NCI-H1930 (cell line): Measurements from ENCODE around the gene SCRG1.

Experiments
- DNase-seq, 2 experiments: peaks; one replicate each; lab custom pipeline; 2025; lab: John Stamatoyannopoulos, UW

Gene SCRG1

GRCh38 chr4:173398779-173399415, at the start of gene SCRG1:
SCRG1 (minus strand) TSS chr4:173399116; CDS start chr4:173391414, 7,702 bp downstream.
- DNase-seq, result no peak

DNA sequence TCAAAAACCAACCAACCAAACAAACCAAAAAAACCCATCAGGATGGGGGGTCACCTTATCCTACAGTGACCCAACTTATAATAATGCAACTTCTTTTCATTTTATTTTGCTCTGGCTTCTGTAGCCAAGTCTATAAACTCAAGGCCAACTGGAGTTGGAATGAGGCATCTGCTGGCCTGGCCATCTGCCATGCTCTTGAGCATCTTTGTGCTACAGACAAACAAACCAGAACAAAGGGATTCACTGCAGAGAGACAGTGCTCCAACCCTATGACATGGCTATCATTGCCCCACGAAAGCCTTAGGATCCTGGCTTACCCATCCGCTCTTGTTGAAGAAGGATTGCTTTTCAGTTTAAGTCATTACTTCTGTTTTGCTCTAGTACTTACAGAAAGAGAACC, 49.2 kb upstream of the SCRG1 start:
- DNase-seq, result peak; percentile 58 to 69

DNA sequence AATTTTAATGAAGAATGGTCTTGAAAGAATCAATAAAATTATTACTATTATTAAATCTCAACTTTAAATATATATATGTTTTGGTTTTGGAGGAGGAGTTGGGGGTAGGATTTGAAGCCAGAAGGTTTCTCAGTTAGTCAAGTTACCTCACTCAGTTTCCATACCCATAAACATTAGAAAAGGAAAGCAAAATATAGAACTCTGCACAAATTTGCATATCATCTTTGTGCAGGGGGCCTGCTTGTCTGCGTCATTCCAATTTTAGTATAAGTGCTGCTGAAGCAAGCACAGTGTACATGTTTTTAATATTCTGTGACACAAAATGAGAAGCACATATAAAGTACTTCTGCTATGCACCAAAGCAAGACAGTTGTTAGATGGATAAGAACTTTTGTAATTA, 47.5 kb upstream of the SCRG1 start:
- no peak for DNase-seq

GRCh38 chr4:173443121-173443520, 44.2 kb upstream of the SCRG1 start:
- DNase-seq, result no peak

DNA sequence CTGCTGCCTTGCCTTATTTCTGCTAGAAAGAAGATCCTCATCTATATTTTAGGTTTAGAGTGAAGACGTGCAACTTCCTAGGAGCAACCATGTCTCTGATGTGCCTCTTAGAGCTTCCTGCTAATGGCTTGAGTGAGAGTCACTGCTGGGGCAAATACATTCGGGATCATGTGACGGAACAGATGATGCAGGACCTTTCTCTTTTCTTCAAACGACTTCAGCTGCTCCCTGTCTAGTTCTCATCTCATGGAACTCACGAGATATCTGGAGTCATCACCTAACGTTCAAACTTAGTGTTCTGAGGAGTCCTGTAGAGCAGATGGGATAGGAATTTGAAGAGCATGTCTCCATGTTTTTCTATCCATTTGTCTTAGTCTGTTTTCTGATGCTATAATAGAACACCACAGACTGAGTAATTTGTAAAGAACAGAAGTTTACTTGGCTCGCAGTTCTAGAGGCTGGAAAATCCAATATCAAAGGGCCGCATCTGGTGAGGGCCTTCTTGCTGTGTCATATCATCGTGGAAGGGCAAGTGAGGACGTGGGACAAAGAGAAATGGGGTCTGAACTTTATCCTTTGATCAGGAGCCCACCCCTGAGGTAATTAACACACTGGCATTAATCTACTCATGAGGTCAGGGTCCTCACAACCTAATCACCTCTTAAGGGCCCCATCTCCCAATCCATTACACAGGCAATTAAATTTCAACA, 43.5 kb upstream of the SCRG1 start:
- no peak for DNase-seq

DNA sequence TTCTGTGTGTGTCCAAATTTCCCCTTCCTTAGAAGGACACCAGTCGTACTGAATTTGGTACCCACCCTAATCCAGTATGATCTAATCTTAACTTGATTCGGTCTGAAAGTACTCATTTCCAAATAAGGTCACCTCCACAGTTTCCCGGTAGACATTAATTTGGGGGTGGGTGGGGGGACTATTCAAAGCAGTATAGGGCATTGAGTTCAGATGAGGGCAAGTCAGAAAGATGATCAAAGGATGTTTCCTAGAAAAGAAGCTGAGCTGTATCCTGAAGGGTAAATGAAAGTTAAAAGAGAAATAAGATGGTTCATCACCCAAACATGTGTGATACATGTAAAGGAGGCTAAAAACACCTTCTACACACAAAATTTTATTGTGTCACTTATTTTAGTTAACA, 42.0 kb upstream of the SCRG1 start:
- DNase-seq, result no peak

DNA sequence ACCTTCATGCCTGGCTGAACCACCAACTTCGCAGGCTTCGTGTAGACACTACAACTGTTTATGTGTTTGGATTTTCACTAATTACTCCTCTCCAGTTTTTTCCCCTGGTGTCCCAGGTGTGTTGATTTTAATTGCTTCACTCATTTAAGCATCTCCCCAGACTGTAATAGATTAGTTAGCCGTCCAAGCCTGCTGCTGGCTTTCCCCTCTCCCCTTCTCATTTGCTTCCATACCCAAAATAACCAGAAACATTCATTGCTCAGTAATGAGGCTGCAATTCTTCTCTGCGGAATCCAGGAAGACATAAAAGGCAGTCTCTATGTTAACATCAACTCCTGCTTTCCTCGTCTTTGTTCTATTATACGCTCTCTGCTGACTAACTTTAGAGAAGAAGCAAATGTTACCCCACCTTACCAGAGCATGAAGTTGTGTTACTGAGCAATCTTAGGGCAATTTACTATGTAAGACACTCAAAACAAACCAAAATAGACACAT, 37.9 kb upstream of the SCRG1 start:
- DNase-seq, result peak; percentile 27 to 67

DNA sequence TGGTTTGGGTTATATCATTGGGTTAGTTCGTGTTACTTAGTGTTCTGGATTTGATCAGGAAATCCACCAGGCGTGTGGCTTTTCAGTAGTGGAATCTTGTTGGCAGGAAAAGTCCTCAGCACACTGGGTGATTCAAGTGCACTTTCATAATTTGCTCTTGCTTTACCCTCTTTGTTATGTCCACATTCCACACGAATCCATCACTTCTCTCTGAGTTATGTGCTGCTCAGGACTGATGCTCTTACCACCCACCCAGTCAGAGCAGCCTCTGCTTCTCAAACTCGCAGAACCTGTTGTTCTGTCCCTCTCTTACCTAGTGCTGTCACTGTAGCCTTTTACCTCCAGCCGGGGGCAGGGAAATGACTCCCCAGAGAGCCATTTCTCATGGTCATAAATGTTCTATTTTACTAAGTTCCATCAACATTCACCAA, 37.2 kb upstream of the SCRG1 start:
- DNase-seq, result peak; percentile 36 to 66

DNA sequence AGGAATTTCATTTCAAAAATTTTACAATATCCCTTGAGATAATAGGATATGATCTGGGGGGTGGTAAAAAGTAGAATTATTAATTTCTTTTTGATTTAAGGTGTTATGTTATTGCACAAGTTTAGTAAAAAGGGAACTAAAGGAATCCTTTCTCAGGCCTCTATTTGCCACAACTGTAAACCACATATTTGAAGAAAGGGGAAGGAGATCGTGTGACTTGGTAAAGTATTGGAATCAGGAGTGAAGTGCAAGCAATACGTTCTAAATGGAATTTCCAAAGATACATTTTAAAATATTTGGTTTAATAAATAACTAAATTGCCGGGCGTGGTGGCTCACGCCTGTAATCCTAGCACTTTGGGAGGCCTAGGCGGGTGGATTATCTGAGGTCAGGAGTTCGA, 35.3 kb upstream of the SCRG1 start:
- no peak for DNase-seq

DNA sequence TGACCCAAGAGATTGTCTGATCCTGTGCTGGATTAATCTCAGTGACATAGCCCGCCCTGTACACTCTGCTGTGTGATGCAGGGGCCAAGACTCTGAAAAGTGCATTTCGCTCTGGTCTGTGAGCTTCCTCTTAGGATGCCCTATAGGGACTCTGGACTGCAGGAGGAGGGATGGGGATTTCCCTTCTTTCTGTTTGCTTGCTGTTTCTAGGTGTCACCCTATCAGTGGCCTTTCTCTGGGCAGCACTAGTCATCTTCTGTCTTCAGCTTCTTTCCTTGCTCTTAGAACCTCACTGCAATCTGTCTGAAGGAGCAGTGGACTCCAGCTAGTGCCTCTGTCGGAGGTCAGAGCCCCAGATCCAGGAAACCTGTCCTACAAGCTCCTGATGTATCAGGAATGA, 34.5 kb upstream of the SCRG1 start:
- DNase-seq, result no peak

DNA sequence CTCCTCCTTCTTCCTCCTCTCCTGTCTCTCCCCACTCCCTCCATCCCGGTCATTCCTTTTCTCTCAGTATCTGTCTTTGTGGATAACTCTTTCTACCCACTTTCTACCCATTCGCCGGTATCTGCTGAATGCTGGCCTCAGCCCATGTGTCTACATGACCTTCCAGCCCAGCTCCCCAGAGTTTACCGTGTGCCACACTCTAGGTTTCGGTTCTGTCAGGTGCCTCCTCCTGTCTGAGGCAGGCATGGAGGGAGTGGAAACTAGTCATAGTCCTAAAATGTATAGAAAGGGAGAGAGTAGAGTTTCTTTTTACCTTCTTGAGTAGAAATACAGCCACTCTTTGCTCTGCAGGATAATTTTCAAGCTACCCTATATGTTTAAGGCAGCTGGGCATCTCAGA, 33.5 kb upstream of the SCRG1 start:
- no peak for DNase-seq

- no peak for DNase-seq
Measured at GRCh38 chr4:173426064-173426463, 27.1 kb upstream of the SCRG1 start.

GRCh38 chr4:173424899-173425805, 26.2 kb upstream of the SCRG1 start:
- no peak for DNase-seq

GRCh38 chr4:173420801-173421200, 21.9 kb upstream of the SCRG1 start:
- DNase-seq, result no peak

- no peak for DNase-seq
Measured at GRCh38 chr4:173420324-173420752, 21.4 kb upstream of the SCRG1 start.

- DNase-seq, result no peak
Measured at GRCh38 chr4:173418639-173419038, 19.7 kb upstream of the SCRG1 start.

- no peak for DNase-seq
Measured at GRCh38 chr4:173417833-173418232, 18.9 kb upstream of the SCRG1 start.

GRCh38 chr4:173415885-173416653, 17.2 kb upstream of the SCRG1 start:
- no peak for DNase-seq

- DNase-seq, result no peak
Measured at GRCh38 chr4:173415092-173415491, 16.2 kb upstream of the SCRG1 start.

- no peak for DNase-seq
Measured at GRCh38 chr4:173414456-173414855, 15.5 kb upstream of the SCRG1 start.

GRCh38 chr4:173413036-173413435, 14.1 kb upstream of the SCRG1 start:
- DNase-seq, result no peak
